Vagina (tissue), 2 donors: Measurements from ENCODE around the gene IGSF3. TPM values are rescaled to one million over a fixed set of nuclear protein-coding genes. Genes with fewer than 3 reads are reported as not detected.
"Not testable (repeated sequence)": the region's sequence is repeated elsewhere in the genome, so short reads cannot be mapped to it uniquely, and the experiment has no call there.

Source experiments
- DNase-seq, 2 donors: peaks; one replicate each; pipeline ENCODE4 v3.0.0-alpha.2; 2017; ENCODE audit errors: extremely low spot score in 2 of 2
- H3K27ac ChIP-seq: fragments of 200-600 bp; sonication (generic); one replicate; pipeline ENCODE4 v1.5.1; 2019
- H3K27me3 ChIP-seq: fragments of 200-600 bp; sonication (generic); one replicate; pipeline ENCODE4 v1.5.1; 2019
- H3K36me3 ChIP-seq, 2 donors: fragments of 200-600 bp; sonication (generic); one replicate each; pipeline ENCODE4 v1.5.1; 2017 to 2019
- H3K4me1 ChIP-seq: fragments of 200-600 bp; sonication (generic); one replicate; pipeline ENCODE4 v1.5.1; 2019
- H3K4me3 ChIP-seq, 2 donors: fragments of 200-600 bp; sonication (generic); 1 replicate in 1 of 2; 2 replicates in 1 of 2; pipeline ENCODE4 v1.5.1; 2016 to 2019
- H3K9me3 ChIP-seq: fragments of 200-600 bp; sonication (generic); one replicate; pipeline ENCODE4 v1.5.1; 2019
- CTCF ChIP-seq, 3 experiments: fragments of 450-650 bp in 2 of 3; fragments of 200-600 bp in 1 of 3; sonication (generic) in 1 of 3; IDR thresholded peaks; one replicate each; pipeline ENCODE4 v1.5.1; 2017 to 2019; ENCODE audit warnings: antibody characterized with exemption in 3 of 3, mild to moderate bottlenecking in 2 of 3, moderate library complexity in 2 of 3
- POLR2A ChIP-seq, 2 donors: fragments of 450-650 bp; IDR thresholded peaks; one replicate each; pipeline ENCODE4 v1.6.1; 2017; ENCODE audit warnings: antibody characterized with exemption in 2 of 2, mild to moderate bottlenecking in 2 of 2, moderate library complexity in 2 of 2
- POLR2AphosphoS5 ChIP-seq, 2 donors: sonication (generic); formaldehyde crosslinking; IDR thresholded peaks; one replicate each; pipeline ENCODE4 v1.9.0; 2017; ENCODE audit warnings: antibody characterized with exemption in 2 of 2, mild to moderate bottlenecking in 2 of 2, low read depth in 1 of 2; ENCODE audit not compliant: insufficient read depth in 1 of 2
- intact Hi-C: fragments of 100-400 bp; cut with DNase I; formaldehyde crosslinking; loops from one replicate; pipeline ENCODE4 v1.15.1; 2023
- total RNA-seq: library from RNA; depleted of rRNA; stranded (reverse); fragments of >200 nt; gene quantifications from one replicate; pipeline ENCODE4 v1.2.3, GENCODE V29; 2016

Gene IGSF3
- total RNA-seq, 1 donor from 2014 or later = 38.5 TPM

GRCh38 chr1:116605315-116605714 lies 62.2 kb downstream of the IGSF3 start:
- TF ChIP-seq CTCF (IDR thresholded peaks at IDR 0.05) = no peak
- no peak for TF ChIP-seq POLR2A (IDR thresholded peaks at IDR 0.05)
- TF ChIP-seq POLR2AphosphoS5 (IDR thresholded peaks at IDR 0.05; ENCODE audit: insufficient read depth in 1 of 2, low read depth in 1 of 2) = no peak
- intact Hi-C loops = no loop called here
- H3K9me3 ChIP-seq = no peaks in the 10 kb centered on the region
- no peak overlapping the region for H3K27ac ChIP-seq
- H3K36me3 ChIP-seq = no peaks in the 10 kb centered on the region
- H3K4me3 ChIP-seq = no peak overlapping the region
- no peak for DNase-seq
- H3K27me3 ChIP-seq = no peaks in the 10 kb centered on the region
- no peaks in the 10 kb centered on the region for H3K4me1 ChIP-seq

- not testable (repeated sequence) for H3K36me3 ChIP-seq
These were observed 63.1 kb downstream of the IGSF3 start for GRCh38 chr1:116604408-116604807.

GRCh38 chr1:116603646-116604045 lies 63.9 kb downstream of the IGSF3 start:
- H3K4me1 ChIP-seq, H3K9me3 ChIP-seq, H3K36me3 ChIP-seq, H3K27ac ChIP-seq, H3K27me3 ChIP-seq, intact Hi-C loops, DNase-seq, H3K4me3 ChIP-seq: not testable (repeated sequence)

More at GRCh38 chr1:116604408-116604807, 63.1 kb downstream of the IGSF3 start:
- H3K4me3 ChIP-seq, H3K9me3 ChIP-seq, H3K27ac ChIP-seq, H3K4me1 ChIP-seq, DNase-seq, H3K27me3 ChIP-seq, intact Hi-C loops: not testable (repeated sequence)

GRCh38 chr1:116599369-116599768 lies 68.2 kb downstream of the IGSF3 start:
- intact Hi-C loops = loop anchor here (5.0 kb wide), 1 partner anchor 1438 kb away; no protein-coding TSS in a partner anchor

GRCh38 chr1:116598420-116599036 lies 69.0 kb downstream of the IGSF3 start:
- H3K4me1 ChIP-seq, H3K4me3 ChIP-seq, H3K27ac ChIP-seq, H3K9me3 ChIP-seq, H3K36me3 ChIP-seq, DNase-seq, H3K27me3 ChIP-seq: not testable (repeated sequence)
- intact Hi-C loops = loop anchor here (5.0 kb wide), 1 partner anchor 1439 kb away; no protein-coding TSS in a partner anchor

More at GRCh38 chr1:116599369-116599768, 68.2 kb downstream of the IGSF3 start:
- DNase-seq, H3K9me3 ChIP-seq, H3K4me1 ChIP-seq, H3K4me3 ChIP-seq, H3K36me3 ChIP-seq, H3K27ac ChIP-seq, H3K27me3 ChIP-seq: not testable (repeated sequence)

- H3K4me3 ChIP-seq, H3K4me1 ChIP-seq, H3K27ac ChIP-seq, H3K36me3 ChIP-seq, H3K27me3 ChIP-seq, H3K9me3 ChIP-seq, DNase-seq: not testable (repeated sequence)
- intact Hi-C loops = loop anchor here (5.0 kb wide), 1 partner anchor 1440 kb away; no protein-coding TSS in a partner anchor
These were observed 70.1 kb downstream of the IGSF3 start for GRCh38 chr1:116597388-116597787.

- intact Hi-C loops = loop anchor here (5.0 kb wide), 1 partner anchor 1440 kb away; no protein-coding TSS in a partner anchor
- H3K4me3 ChIP-seq = not testable (repeated sequence)
These were observed 70.7 kb downstream of the IGSF3 start for GRCh38 chr1:116596742-116597307.

GRCh38 chr1:116595946-116596741 lies 71.4 kb downstream of the IGSF3 start:
- peak overlapping the region in 1 of 2 donors; percentile 18 for H3K4me3 ChIP-seq
- not testable (repeated sequence) for H3K36me3 ChIP-seq, H3K4me1 ChIP-seq, H3K27me3 ChIP-seq, H3K27ac ChIP-seq, DNase-seq, H3K9me3 ChIP-seq
- TF ChIP-seq CTCF (IDR thresholded peaks at IDR 0.05) = peak in 1 of 3 experiments; percentile 44
- intact Hi-C loops = loop anchor here (5.0 kb wide), 1 partner anchor 1441 kb away; no protein-coding TSS in a partner anchor

More at GRCh38 chr1:116596742-116597307, 70.7 kb downstream of the IGSF3 start:
- not testable (repeated sequence) for H3K36me3 ChIP-seq, H3K27ac ChIP-seq, H3K4me1 ChIP-seq, DNase-seq, H3K27me3 ChIP-seq, H3K9me3 ChIP-seq

- H3K36me3 ChIP-seq, H3K27me3 ChIP-seq, H3K4me3 ChIP-seq, H3K27ac ChIP-seq, H3K9me3 ChIP-seq, DNase-seq, H3K4me1 ChIP-seq: not testable (repeated sequence)
- intact Hi-C loops = loop anchor here (5.0 kb wide), 1 partner anchor 1442 kb away; no protein-coding TSS in a partner anchor
These were observed 72.3 kb downstream of the IGSF3 start for GRCh38 chr1:116595065-116595840.

GRCh38 chr1:116593977-116594376 lies 73.6 kb downstream of the IGSF3 start:
- H3K36me3 ChIP-seq, DNase-seq, H3K9me3 ChIP-seq, H3K27ac ChIP-seq, H3K4me1 ChIP-seq, H3K4me3 ChIP-seq, H3K27me3 ChIP-seq, intact Hi-C loops: not testable (repeated sequence)
